Measurements from ENCODE around the gene PYGM.

PYGM gene

GRCh38 chr11:64743591-64744543, 15.9 kb downstream of the PYGM start, which contains the start of gene RASGRP2:
TSS of gene RASGRP2 (minus strand) at chr11:64744142. CDS start at chr11:64742866, 1,276 bp downstream.
- peaks cover 27% of the 10 kb centered on the region for H3K27me3 ChIP-seq
- H3K4me1 ChIP-seq: no peaks in the 10 kb centered on the region; the same call in 1 of the 2 replicates
- no peaks in the 10 kb centered on the region for H3K9me3 ChIP-seq
- peak; percentile 44 for TF ChIP-seq CTCF (IDR thresholded peaks at IDR 0.05; ENCODE audit: low read depth, low read length)
- no peaks in the 10 kb centered on the region for H3K36me3 ChIP-seq
- peak within 1 kb of the TSS; percentile 41; the same call in 1 of the 2 replicates for H3K4me3 ChIP-seq (ENCODE audit: low read depth, low read length)
- DNase-seq: no peak

- Histone ChIP-seq H3K9me3 (no peaks in the 10 kb centered on the region), H3K36me3 (no peaks in the 10 kb centered on the region), H3K4me1 (no peaks in the 10 kb centered on the region; the same call in 1 of the 2 replicates), H3K27me3 (peaks cover 27% of the 10 kb centered on the region), H3K4me3 (ENCODE audit: low read depth, low read length) (peak overlapping the region; percentile 8; the same call in 1 of the 2 replicates)
- peak; percentile 56 for TF ChIP-seq CTCF (IDR thresholded peaks at IDR 0.05; ENCODE audit: low read depth, low read length)
- DNase-seq: peak; percentile 40
These were observed 16.7 kb downstream of the PYGM start for GRCh38 chr11:64742889-64743590.

GRCh38 chr11:64742087-64742888, 17.5 kb downstream of the PYGM start:
- no peaks in the 10 kb centered on the region for H3K36me3 ChIP-seq
- peak overlapping the region; percentile 8; the same call in 1 of the 2 replicates for H3K4me3 ChIP-seq (ENCODE audit: low read depth, low read length)
- TF ChIP-seq CTCF (IDR thresholded peaks at IDR 0.05; ENCODE audit: low read depth, low read length): no peak
- no peaks in the 10 kb centered on the region for H3K9me3 ChIP-seq
- H3K27me3 ChIP-seq: peaks cover 27% of the 10 kb centered on the region
- H3K4me1 ChIP-seq: no peaks in the 10 kb centered on the region; the same call in 1 of the 2 replicates
- no peak for DNase-seq

DNA sequence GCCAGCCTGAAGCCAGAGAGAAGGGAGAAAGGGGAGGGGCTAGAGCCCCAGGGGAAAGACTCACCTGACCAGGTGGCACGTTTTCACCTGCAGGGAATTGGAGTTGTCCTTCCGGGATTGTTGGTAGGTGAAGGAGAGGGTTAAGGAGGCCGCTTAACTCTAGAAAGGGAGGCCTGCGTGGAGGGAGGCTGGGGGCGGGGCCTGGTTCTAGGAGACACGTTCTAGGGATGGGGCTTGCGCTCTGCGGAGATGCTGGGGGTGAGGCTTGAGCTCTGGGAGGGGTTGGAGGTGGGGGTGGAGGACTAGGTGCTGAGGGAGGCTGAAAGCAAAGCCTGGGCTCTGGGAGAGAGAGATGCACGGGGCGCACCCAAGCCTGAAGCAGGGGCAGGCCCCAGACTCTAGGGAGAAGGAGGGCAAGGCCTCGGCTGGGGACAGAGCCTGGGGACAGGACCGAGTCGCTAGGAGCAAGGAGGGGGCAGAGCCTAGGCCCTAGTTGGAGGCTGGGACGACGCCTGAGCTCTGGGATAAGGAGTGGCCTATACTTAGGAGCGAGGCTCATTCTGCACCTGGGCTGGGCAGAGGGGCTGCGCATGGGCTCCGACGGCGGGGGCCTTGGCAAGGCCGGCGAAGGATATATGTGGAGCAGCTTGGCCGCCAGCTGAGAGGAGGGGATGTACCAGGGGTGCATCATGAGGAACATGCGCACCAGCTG, 18.2 kb downstream of the PYGM start:
- H3K27me3 ChIP-seq: peaks cover 27% of the 10 kb centered on the region
- H3K4me3 ChIP-seq (ENCODE audit: low read depth, low read length): no peak overlapping the region
- H3K36me3 ChIP-seq: no peaks in the 10 kb centered on the region
- H3K9me3 ChIP-seq: no peaks in the 10 kb centered on the region
- DNase-seq: no peak
- TF ChIP-seq CTCF (IDR thresholded peaks at IDR 0.05; ENCODE audit: low read depth, low read length): no peak
- H3K4me1 ChIP-seq: no peaks in the 10 kb centered on the region; the same call in 1 of the 2 replicates

- no peaks in the 10 kb centered on the region for H3K4me1 ChIP-seq
- no peaks in the 10 kb centered on the region for H3K9me3 ChIP-seq
- no peak for DNase-seq
These were observed 19.9 kb downstream of the PYGM start for GRCh38 chr11:64739871-64740270.

More at GRCh38 chr11:64739871-64740270, 19.9 kb downstream of the PYGM start:
- Histone ChIP-seq H3K27me3 (peaks cover 27% of the 10 kb centered on the region), H3K36me3 (no peaks in the 10 kb centered on the region), H3K4me3 (ENCODE audit: low read depth, low read length) (no peak overlapping the region)
- no peak for TF ChIP-seq CTCF (IDR thresholded peaks at IDR 0.05; ENCODE audit: low read depth, low read length)
